K562 (cell line): Measurements from ENCODE around the gene BPI. TPM values are rescaled to one million over a fixed set of nuclear protein-coding genes. Genes with fewer than 3 reads are reported as not detected.

Source experiments
- ATAC-seq: fragments of 200-7000 bp; cut with Tn5 transposase; 3 replicates; pipeline ENCODE4 v1.9.1; 2020; ENCODE audit warnings: moderate library complexity
- BruUV-seq: library from RNA; stranded (reverse); fragments of 400-500 nt; replicated peaks from 2 replicates; lab custom pipeline; 2021; lab: Mats Ljungman, UMichigan
- CTCF ChIA-PET: fragments of 300-600 bp; formaldehyde crosslinking; extraction: SDS; loops from one replicate; lab custom pipeline; 2021; ENCODE audit warnings: low intra/inter-chr PET ratio; lab: Yijun Ruan, JAX
- POLR2A ChIA-PET: fragments of 300-600, 350-650 bp; sonication (Branson Sonifier 250); formaldehyde crosslinking; extraction: SDS; loops from one replicate; lab custom pipeline; 2021; ENCODE audit warnings: antibody characterized with exemption, inconsistent platforms; lab: Yijun Ruan, JAX
- DNase-seq, 4 experiments: peaks; one replicate each; pipeline versions ENCODE4 v3.0.0 to v3.0.0-alpha.2; 2011 to 2018; ENCODE audit warnings: low spot score in 3 of 4, mixed read lengths in 3 of 4; ENCODE audit errors: extremely low read depth in 1 of 4
- FAIRE-seq: peaks from 2 replicates; lab custom pipeline; 2011; peaks lifted over from hg19 to GRCh38; lab: Jason Lieb, UNC
- H2AFZ ChIP-seq: 2 replicates; pipeline ENCODE4 v1.6.0; 2011; ENCODE audit warnings: low read depth, low read length, control low read depth, inconsistent platforms
- H3K27ac ChIP-seq: fragments of 200-600 bp; 3 replicates; pipeline ENCODE4 v1.8.0; 2011; ENCODE audit warnings: low read depth, mild to moderate bottlenecking, control low read depth, inconsistent platforms, low read length, moderate library complexity, mixed read lengths; ENCODE audit errors: extremely low read depth
- H3K27me3 ChIP-seq, 2 experiments: fragments of 300-600 bp in 1 of 2; 2 replicates in 1 of 2; 3 replicates in 1 of 2; pipeline versions ENCODE4 v1.6.0 to v1.8.0; 2011; ENCODE audit warnings: inconsistent platforms in 2 of 2, low read length in 2 of 2, mild to moderate bottlenecking in 1 of 2, mixed read lengths in 1 of 2, moderate library complexity in 1 of 2; ENCODE audit not compliant: control insufficient read depth in 2 of 2, insufficient read depth in 2 of 2
- H3K36me3 ChIP-seq: fragments of 300-600 bp; 3 replicates; pipeline ENCODE4 v1.8.0; 2011; ENCODE audit warnings: mild to moderate bottlenecking, low read length, inconsistent platforms; ENCODE audit not compliant: control insufficient read depth, insufficient read depth
- H3K4me1 ChIP-seq, 2 experiments: fragments of 200-600 bp in 1 of 2; replicated peaks in 1 of 2; 2 replicates in 1 of 2; 3 replicates in 1 of 2; pipeline versions ENCODE4 v1.5.1 to v1.8.0; 2011; ENCODE audit warnings: inconsistent platforms in 2 of 2, low read length in 2 of 2, mild to moderate bottlenecking in 1 of 2, mixed read lengths in 1 of 2, moderate library complexity in 1 of 2; ENCODE audit not compliant: control insufficient read depth in 2 of 2, insufficient read depth in 2 of 2
- H3K4me2 ChIP-seq: 2 replicates; pipeline ENCODE4 v1.6.1; 2011; ENCODE audit warnings: low read length, control low read depth, inconsistent platforms, mixed read lengths; ENCODE audit not compliant: insufficient read depth
- H3K4me3 ChIP-seq: fragments of 200-600 bp; sonication (generic), shearing (Covaris generic); 2 replicates; pipeline ENCODE4 v1.5.1; 2016; ENCODE audit warnings: control low read depth, inconsistent platforms
- H3K79me2 ChIP-seq: fragments of 200-600 bp; 3 replicates; pipeline ENCODE4 v1.8.0; 2011; ENCODE audit warnings: low read length, inconsistent platforms; ENCODE audit not compliant: control insufficient read depth, insufficient read depth
- H3K9ac ChIP-seq, 2 experiments: 2 replicates each; pipeline versions ENCODE4 v1.6.0 to v1.6.1; 2011; ENCODE audit warnings: low read depth in 2 of 2, low read length in 2 of 2, control low read depth in 1 of 2, inconsistent platforms in 1 of 2, mild to moderate bottlenecking in 1 of 2, mixed read lengths in 1 of 2; ENCODE audit not compliant: insufficient read depth in 1 of 2
- H3K9me1 ChIP-seq: one replicate; pipeline ENCODE4 v1.6.0; 2011; ENCODE audit warnings: inconsistent platforms, mild to moderate bottlenecking, low read length, moderate library complexity; ENCODE audit not compliant: control insufficient read depth, insufficient read depth
- H3K9me3 ChIP-seq: replicated peaks from 2 replicates; pipeline ENCODE4 v1.5.1; 2011; ENCODE audit warnings: low read depth, low read length, inconsistent platforms; ENCODE audit not compliant: control insufficient read depth, insufficient read depth
- H4K20me1 ChIP-seq: replicated peaks from 2 replicates; pipeline ENCODE4 v1.6.1; 2011; ENCODE audit warnings: low read length, inconsistent platforms, mixed read lengths; ENCODE audit not compliant: control insufficient read depth, insufficient read depth
- ATF7 ChIP-seq: fragments of 450-650 bp; IDR thresholded peaks from 2 replicates; pipeline ENCODE4 v1.7.1; 2014; ENCODE audit warnings: mild to moderate bottlenecking, moderate library complexity
- BCOR ChIP-seq: fragments of 450-650 bp; IDR thresholded peaks from 2 replicates; pipeline ENCODE4 v1.6.1; 2016
- KDM1A ChIP-seq, 2 experiments: fragments of 450-650 bp; IDR thresholded peaks; 2 replicates each; pipeline ENCODE4 v1.6.1; 2016; ENCODE audit warnings: mild to moderate bottlenecking in 2 of 2
- RBM25 ChIP-seq: fragments of 200-400 bp; formaldehyde crosslinking; IDR thresholded peaks from 2 replicates; pipeline ENCODE4 v1.6.1; 2018; ENCODE audit warnings: low read length, low read depth, moderate library complexity; ENCODE audit not compliant: severe bottlenecking
- THRA ChIP-seq: fragments of 450-650 bp; IDR thresholded peaks from 2 replicates; pipeline ENCODE4 v1.6.1; 2017; ENCODE audit warnings: mild to moderate bottlenecking, moderate library complexity
- ZBTB49 ChIP-seq: sonication (generic); formaldehyde crosslinking; IDR thresholded peaks from 2 replicates; pipeline ENCODE4 v1.8.0; 2022; ENCODE audit warnings: missing genetic modification reagents, mild to moderate bottlenecking, borderline replicate concordance
- ZFP36 ChIP-seq: fragments of 150-350 bp; IDR thresholded peaks from 2 replicates; pipeline ENCODE4 v1.6.1; 2018; ENCODE audit warnings: low read length, low read depth; ENCODE audit not compliant: partially characterized antibody
- WGBS: fragments of 100-300 bp; shearing (Covaris generic); methylation state at CpG from one replicate; pipeline ENCODE4 v1.1.6; 2016; ENCODE audit warnings: low coverage, mixed read lengths; ENCODE audit not compliant: insufficient coverage; ENCODE audit errors: missing lambda C conversion rate; 5-methylcytosine and 5-hydroxymethylcytosine counted together
- in situ Hi-C: fragments of 300-500 bp; cut with MboI; formaldehyde crosslinking; loops from 4 replicates; pipeline ENCODE4 v1.15.0; 2018; ENCODE audit warnings: inconsistent platforms, mixed read lengths
- intact Hi-C: fragments of 100-400 bp; cut with micrococcal nuclease; formaldehyde crosslinking; loops from 2 replicates; pipeline ENCODE4 v1.14.2; 2022
- polyA plus RNA-seq, 8 experiments: library from polyadenylated mRNA; depleted of rRNA in 4 of 8; stranded (reverse) in 5 of 8; unstranded in 3 of 8; fragments of >200 nt; fragmentation: Nextera tagmentation in 2 of 8; fragmentation: Illumina TruSeq in 1 of 8; extraction: Ambion mirVana in 2 of 8; extraction: Trizol in 1 of 8; gene quantifications; 2 replicates each; pipeline versions ENCODE4 v1.2.1 to v1.2.3, GENCODE V29; 2011 to 2014; ENCODE audit warnings: inconsistent platforms in 1 of 8, missing spikeins in 1 of 8
- total RNA-seq, 7 experiments: library from RNA; depleted of rRNA in 6 of 7; stranded (reverse); fragments of >200 nt in 6 of 7; fragmentation: Illumina TruSeq in 2 of 7; extraction: Trizol in 2 of 7; gene quantifications; 2 replicates each; pipeline versions ENCODE4 v1.2.1 to v1.2.3, GENCODE V29; 2011 to 2021; ENCODE audit warnings: low replicate concordance in 1 of 7

Gene BPI
- total and polyA plus RNA-seq, 9 of the 15 experiments (the other 6 are each of a cell fraction or from before 2014, with no cell fraction given) = not detected

- ATAC-seq = no peak
- TF ChIP-seq BCOR = peak; percentile 79
- TF ChIP-seq THRA = no peak
- TF ChIP-seq ZFP36 = peak; percentile 59
- no peak for TF ChIP-seq ZBTB49 (CRISPR knock-in tag)
- TF ChIP-seq RBM25 = peak; percentile 80
- TF ChIP-seq ATF7 = no peak
- peak in 1 of 2 experiments; percentile 31; a peak in 1 of 4 replicates for TF ChIP-seq KDM1A (IDR thresholded peaks at IDR 0.05)
- H2AFZ ChIP-seq = no peak overlapping the region
- peaks cover 29 to 60% of the 10 kb centered on the region in 2 experiments for H3K27me3 ChIP-seq
- ChIA-PET POLR2A (no interaction called here), CTCF (no interaction called here)
- WGBS = 16% methylated on average over 7 of the region's 7 CpGs
- no peaks in the 10 kb centered on the region for H3K9me3 ChIP-seq
- H3K4me2 ChIP-seq = no peak overlapping the region
- peaks cover 3% of the 10 kb centered on the region; the same call in 1 of the 2 replicates for H4K20me1 ChIP-seq
- no peaks in the 10 kb centered on the region for H3K9me1 ChIP-seq
- FAIRE-seq = no peak
- no peak overlapping the region; a peak in 1 of 4 replicates for H3K9ac ChIP-seq
- no peak overlapping the region for H3K27ac ChIP-seq
- no peaks in the 10 kb centered on the region for H3K36me3 ChIP-seq
- in situ Hi-C loops = no loop called here
- no TSS peak for BruUV-seq
- H3K4me3 ChIP-seq = no peak overlapping the region
- no peaks in the 10 kb centered on the region for H3K4me1 ChIP-seq
- intact Hi-C loops = no loop called here
- no peaks in the 10 kb centered on the region for H3K79me2 ChIP-seq
- DNase-seq = no peak
Observed at GRCh38 chr20:38297916-38298674, 5.9 kb upstream of the BPI start.
